ENCODE data around the gene RND3. TPM values are rescaled to one million over a fixed set of nuclear protein-coding genes. Genes with fewer than 3 reads are reported as not detected.

Gene RND3
- total RNA-seq, 1 donor from 2014 or later = 161 TPM

- TF ChIP-seq, protein P1, sequence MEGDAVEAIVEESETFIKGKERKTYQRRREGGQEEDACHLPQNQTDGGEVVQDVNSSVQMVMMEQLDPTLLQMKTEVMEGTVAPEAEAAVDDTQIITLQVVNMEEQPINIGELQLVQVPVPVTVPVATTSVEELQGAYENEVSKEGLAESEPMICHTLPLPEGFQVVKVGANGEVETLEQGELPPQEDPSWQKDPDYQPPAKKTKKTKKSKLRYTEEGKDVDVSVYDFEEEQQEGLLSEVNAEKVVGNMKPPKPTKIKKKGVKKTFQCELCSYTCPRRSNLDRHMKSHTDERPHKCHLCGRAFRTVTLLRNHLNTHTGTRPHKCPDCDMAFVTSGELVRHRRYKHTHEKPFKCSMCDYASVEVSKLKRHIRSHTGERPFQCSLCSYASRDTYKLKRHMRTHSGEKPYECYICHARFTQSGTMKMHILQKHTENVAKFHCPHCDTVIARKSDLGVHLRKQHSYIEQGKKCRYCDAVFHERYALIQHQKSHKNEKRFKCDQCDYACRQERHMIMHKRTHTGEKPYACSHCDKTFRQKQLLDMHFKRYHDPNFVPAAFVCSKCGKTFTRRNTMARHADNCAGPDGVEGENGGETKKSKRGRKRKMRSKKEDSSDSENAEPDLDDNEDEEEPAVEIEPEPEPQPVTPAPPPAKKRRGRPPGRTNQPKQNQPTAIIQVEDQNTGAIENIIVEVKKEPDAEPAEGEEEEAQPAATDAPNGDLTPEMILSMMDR (conservative IDR thresholded peaks at IDR 0.05) = no peak
- Mint-ChIP-seq H3K36me3 (peaks cover 84% of the 10 kb centered on the region), H3K9me3 (peaks cover 5% of the 10 kb centered on the region), H3K4me3 (peak overlapping the region; percentile 62), H3K27me3 (no peaks in the 10 kb centered on the region), H3K4me1 (ENCODE audit: unreplicated experiment) (peaks cover 90% of the 10 kb centered on the region), H3K27ac (peak overlapping the region; percentile 96)
- no peak for DNase-seq (ENCODE audit: extremely low spot score, unreplicated experiment)
Observed at GRCh38 chr2:150473767-150474166, 13.7 kb downstream of the RND3 start.

- H3K36me3 Mint-ChIP-seq = peaks cover 87% of the 10 kb centered on the region
- peak overlapping the region; percentile 96 for H3K27ac Mint-ChIP-seq
- H3K27me3 Mint-ChIP-seq = no peaks in the 10 kb centered on the region
- H3K4me1 Mint-ChIP-seq (ENCODE audit: unreplicated experiment) = peaks cover 89% of the 10 kb centered on the region
- no peak for DNase-seq (ENCODE audit: extremely low spot score, unreplicated experiment)
- H3K9me3 Mint-ChIP-seq = peaks cover 5% of the 10 kb centered on the region
- peak overlapping the region; percentile 42 for H3K4me3 Mint-ChIP-seq
- TF ChIP-seq, protein P1 (conservative IDR thresholded peaks at IDR 0.05) = no peak
Observed at GRCh38 chr2:150472511-150472899, 15.0 kb downstream of the RND3 start.

DNA sequence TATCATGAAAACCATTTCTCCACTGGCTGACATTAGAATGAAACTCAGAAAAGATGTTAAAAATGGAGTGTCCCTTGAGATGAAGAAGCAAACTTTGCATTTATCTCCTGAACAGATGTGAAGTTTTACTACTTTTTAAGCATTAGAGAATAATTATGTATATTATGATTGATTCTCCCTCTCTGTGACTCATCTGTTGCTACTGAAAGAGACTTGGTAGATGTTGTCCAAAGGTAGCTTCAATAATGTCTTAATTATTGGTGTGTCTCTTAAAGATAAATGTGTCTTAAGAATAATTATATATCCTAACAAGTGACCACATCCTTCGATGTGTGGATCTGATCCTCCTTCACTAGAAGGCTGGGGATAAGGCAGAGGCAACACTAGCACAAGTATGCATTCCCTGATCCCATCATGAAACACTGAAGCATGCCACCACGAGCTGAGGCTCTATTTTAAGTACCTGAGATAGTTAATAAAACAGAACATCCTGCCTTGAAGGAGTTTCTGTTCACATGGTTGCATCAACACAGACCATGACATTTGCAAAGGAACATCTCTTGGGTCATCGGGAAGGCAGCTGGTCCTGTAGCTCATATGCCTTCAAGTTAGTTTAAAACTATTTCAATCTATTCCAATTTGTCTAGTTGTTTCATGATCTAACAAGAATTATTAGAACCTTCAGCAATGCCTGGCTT, 15.5 kb downstream of the RND3 start:
- no peak for DNase-seq (ENCODE audit: extremely low spot score, unreplicated experiment)
- TF ChIP-seq, protein P1 (conservative IDR thresholded peaks at IDR 0.05) = no peak
- Mint-ChIP-seq H3K27ac (peak overlapping the region; percentile 96), H3K27me3 (no peaks in the 10 kb centered on the region), H3K36me3 (peaks cover 84% of the 10 kb centered on the region), H3K4me3 (peak overlapping the region; percentile 42), H3K9me3 (peaks cover 5% of the 10 kb centered on the region), H3K4me1 (ENCODE audit: unreplicated experiment) (peaks cover 89% of the 10 kb centered on the region)

DNA sequence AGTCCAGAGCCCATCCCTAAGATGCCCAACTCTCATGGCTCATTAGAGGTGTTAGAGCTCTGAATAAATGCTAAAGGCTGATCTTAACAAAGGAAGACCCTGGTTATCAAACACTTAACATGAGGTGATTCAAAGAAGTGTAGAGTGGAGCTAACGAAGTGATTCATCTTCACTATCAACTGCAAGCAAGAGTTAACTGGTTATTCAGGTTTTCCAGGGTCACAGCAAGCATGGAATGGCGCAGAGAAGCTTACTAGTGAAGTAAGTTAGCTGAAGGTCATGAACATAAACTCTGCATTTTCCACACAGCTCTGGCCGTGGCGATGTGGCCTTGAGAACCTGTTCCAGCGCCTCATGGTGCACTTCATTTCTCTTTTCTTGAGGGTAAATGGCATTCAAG, 17.0 kb downstream of the RND3 start:
- no peak for DNase-seq (ENCODE audit: extremely low spot score, unreplicated experiment)
- peaks cover 90% of the 10 kb centered on the region for H3K4me1 Mint-ChIP-seq (ENCODE audit: unreplicated experiment)
- H3K27ac Mint-ChIP-seq = peak overlapping the region; percentile 96
- H3K4me3 Mint-ChIP-seq = peak overlapping the region; percentile 74
- TF ChIP-seq, protein P1 (conservative IDR thresholded peaks at IDR 0.05) = no peak
- no peaks in the 10 kb centered on the region for H3K27me3 Mint-ChIP-seq
- H3K9me3 Mint-ChIP-seq = peaks cover 5% of the 10 kb centered on the region
- H3K36me3 Mint-ChIP-seq = peaks cover 72% of the 10 kb centered on the region

- Mint-ChIP-seq H3K4me1 (ENCODE audit: unreplicated experiment) (peaks cover 85% of the 10 kb centered on the region), H3K4me3 (peak overlapping the region; percentile 74), H3K27me3 (no peaks in the 10 kb centered on the region), H3K36me3 (peaks cover 67% of the 10 kb centered on the region), H3K9me3 (peaks cover 5% of the 10 kb centered on the region), H3K27ac (peak overlapping the region; percentile 96)
- DNase-seq (ENCODE audit: extremely low spot score, unreplicated experiment) = no peak
- TF ChIP-seq, protein P1 (conservative IDR thresholded peaks at IDR 0.05) = no peak
Observed at GRCh38 chr2:150469706-150470274, 17.7 kb downstream of the RND3 start.

Data from type B pancreatic cell (in vitro differentiated cells).